ENCODE results near the gene FBXW4. TPM values are rescaled to one million over a fixed set of nuclear protein-coding genes. Genes with fewer than 3 reads are reported as not detected.

FBXW4 gene
- total and polyA plus RNA-seq, 12 donors = 34.4 to 81.7 (median 58.0) TPM

DNA sequence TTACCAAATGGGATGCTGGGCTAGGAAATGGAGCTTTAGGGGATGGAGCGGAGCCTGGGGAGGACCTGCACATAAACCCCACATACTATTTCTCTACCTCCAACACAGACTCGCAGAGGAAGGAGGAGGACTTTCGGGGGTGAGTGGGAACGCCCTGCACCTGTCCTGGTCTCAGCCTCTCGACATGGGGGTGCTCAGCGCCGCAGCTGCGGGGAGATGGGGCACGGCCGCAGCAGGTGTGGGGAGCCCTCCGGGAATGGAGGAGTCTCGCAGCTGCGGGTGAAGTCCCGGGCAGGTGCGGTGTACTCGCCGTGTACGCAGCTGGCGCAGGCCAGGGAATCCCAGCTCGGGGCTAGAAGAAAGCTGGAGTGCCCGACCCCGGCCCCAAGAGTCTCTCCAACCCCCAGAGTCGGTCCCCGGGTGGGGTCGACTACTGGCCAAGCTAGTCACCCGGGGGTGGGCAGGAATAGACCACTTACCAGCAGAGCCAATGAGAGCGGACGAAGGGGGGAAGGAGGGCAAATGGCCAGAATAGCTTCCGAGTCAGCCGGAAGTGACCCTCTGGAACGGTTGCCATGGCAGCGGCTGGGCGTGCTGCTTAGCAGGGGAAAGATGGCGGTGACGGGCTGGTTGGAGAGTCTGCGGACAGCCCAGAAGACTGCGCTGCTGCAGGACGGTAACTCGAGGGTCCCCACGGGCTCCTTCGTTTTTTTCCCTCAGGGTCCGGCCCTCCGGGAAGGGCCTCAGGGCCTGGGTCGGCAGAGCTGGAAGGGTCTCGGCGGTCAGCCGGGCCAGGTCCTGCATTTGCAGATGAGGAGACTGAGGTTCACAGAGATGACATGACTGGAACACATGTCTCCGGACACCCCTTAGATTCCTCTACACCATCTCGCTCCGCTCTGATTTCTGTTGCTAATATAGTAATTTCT lies 107.0 kb downstream of the FBXW4 start, which contains the start of the genes DPCD and POLL:
Gene DPCD (plus strand): TSS at position 597 of the 929 bp plus-strand sequence. CDS start 16 bp downstream, at position 613.
Gene POLL (minus strand): TSS at position 533 of the 929 bp plus-strand sequence. CDS start 897 bp downstream, outside the sequence.
- intact Hi-C loops (cut with DNase I) = no loop called here

DNA sequence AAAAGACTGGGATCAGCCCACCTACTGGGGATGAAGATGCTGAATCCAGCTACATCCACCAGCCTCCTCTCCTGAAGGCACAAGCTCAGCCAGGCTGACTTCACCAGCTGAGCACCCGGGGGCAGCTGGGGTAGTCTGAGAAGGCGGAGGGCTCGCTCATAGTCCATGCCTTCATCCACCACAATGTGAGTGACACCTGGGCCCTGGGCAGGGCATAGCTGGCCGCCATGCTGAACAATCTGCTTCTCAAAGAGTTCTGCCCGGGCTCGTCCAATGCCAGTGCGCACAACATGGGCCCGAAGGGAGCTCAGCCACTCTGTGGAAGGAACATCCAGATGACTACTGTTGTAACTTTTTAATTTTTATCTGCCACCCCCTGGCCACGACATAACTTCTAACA lies 109.1 kb downstream of the FBXW4 start:
- H3K36me3 ChIP-seq (replicated peaks in 1 of 2) = peaks cover 0 to 27% of the 10 kb centered on the region in 2 donors

More for the DNA sequence above, 107.0 kb downstream of the FBXW4 start, which contains the start of the genes DPCD and POLL:
- H3K4me1 ChIP-seq (replicated peaks in 1 of 2) = peaks cover 7 to 20% of the 10 kb centered on the region in 2 donors
- peak; percentile 96 to 99 (median 98) for DNase-seq
- peak within 1 kb of the TSS; percentile 53 to 98 (median 80) for H3K4me3 ChIP-seq
- WGBS, 4 donors = 0 to 1% (median 0%) methylated on average over 9 to 50 of the region's 50 CpGs
- H3K27ac ChIP-seq = peak within 1 kb of the TSS in 4 of 5 donors; percentile 16 to 79 (median 50)
- H3K36me3 ChIP-seq (replicated peaks in 1 of 2) = peaks cover 0 to 15% of the 10 kb centered on the region in 2 donors
- H3K9me3 ChIP-seq (replicated peaks in 1 of 3) = no peaks in the 10 kb centered on the region
- TF ChIP-seq POLR2A (IDR thresholded peaks at IDR 0.05) = no peak
- TF ChIP-seq, protein P1, sequence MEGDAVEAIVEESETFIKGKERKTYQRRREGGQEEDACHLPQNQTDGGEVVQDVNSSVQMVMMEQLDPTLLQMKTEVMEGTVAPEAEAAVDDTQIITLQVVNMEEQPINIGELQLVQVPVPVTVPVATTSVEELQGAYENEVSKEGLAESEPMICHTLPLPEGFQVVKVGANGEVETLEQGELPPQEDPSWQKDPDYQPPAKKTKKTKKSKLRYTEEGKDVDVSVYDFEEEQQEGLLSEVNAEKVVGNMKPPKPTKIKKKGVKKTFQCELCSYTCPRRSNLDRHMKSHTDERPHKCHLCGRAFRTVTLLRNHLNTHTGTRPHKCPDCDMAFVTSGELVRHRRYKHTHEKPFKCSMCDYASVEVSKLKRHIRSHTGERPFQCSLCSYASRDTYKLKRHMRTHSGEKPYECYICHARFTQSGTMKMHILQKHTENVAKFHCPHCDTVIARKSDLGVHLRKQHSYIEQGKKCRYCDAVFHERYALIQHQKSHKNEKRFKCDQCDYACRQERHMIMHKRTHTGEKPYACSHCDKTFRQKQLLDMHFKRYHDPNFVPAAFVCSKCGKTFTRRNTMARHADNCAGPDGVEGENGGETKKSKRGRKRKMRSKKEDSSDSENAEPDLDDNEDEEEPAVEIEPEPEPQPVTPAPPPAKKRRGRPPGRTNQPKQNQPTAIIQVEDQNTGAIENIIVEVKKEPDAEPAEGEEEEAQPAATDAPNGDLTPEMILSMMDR (IDR thresholded peaks at IDR 0.05) = no peak
- no peaks in the 10 kb centered on the region for H3K27me3 ChIP-seq

DNA sequence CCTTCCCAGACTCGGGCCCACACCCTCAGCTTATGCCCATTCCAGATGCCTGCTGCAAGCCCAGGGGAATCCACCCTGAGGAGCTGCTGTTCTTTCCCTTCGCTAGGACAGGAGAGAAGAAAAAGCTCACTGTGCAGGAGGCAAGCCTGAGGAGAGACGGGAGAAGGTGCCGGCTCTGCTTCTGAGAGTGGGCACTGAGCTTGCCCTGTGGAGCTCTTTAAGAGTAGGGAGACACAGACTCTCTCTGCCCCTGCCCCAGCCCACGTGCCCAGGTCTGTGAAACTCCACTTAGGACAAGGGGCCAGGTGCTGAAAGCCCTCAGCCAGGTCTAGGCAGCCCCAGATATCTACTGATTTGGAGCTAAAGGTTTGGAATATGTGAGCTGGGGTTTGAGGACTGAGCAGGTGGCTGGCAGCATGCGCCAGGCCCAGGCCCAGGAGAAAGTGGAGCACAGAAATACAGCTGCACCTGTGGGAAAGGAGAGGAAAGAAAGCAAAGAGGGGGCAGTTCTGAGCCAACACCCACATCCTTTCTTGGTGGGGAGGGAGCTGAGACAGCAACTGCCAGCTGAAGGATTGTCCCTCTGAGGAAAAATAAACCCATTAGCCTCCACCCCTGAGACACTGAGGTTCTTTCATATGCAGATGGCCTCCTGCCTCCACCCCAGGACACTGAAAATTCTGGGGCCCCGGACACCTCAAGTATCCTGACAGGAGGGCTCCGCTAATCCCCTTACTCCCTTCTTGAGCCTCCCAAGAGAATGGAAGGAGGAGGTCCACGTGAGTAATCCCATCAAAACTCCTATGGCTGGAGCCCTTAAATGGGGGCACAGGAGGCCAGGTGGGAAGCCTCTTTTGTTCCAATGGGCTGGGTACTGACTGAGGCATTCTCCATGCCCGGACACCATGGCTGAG lies 114.2 kb downstream of the FBXW4 start:
- intact Hi-C loops (cut with DNase I) = no loop called here
- Histone ChIP-seq H3K36me3 (replicated peaks in 1 of 2) (peaks cover 0 to 51% of the 10 kb centered on the region in 2 donors), H3K4me1 (replicated peaks in 1 of 2) (no peaks in the 10 kb centered on the region), H3K9me3 (replicated peaks in 1 of 3) (no peaks in the 10 kb centered on the region), H3K27me3 (no peaks in the 10 kb centered on the region), H3K27ac (no peak overlapping the region), H3K4me3 (no peak overlapping the region)
- no peak for TF ChIP-seq POLR2A (IDR thresholded peaks at IDR 0.05)
- TF ChIP-seq, protein P1 (IDR thresholded peaks at IDR 0.05) = no peak
- DNase-seq = no peak
- 86 to 96% (median 89%) methylated on average over 9 to 10 of the region's 10 CpGs for whole genome bisulfite sequencing, 4 donors

More for the DNA sequence above, 109.1 kb downstream of the FBXW4 start:
- no peak for DNase-seq
- TF ChIP-seq, protein P1 (IDR thresholded peaks at IDR 0.05) = no peak
- no peak for TF ChIP-seq POLR2A (IDR thresholded peaks at IDR 0.05)
- H3K4me3 ChIP-seq = no peak overlapping the region
- no peak overlapping the region for H3K27ac ChIP-seq
- peaks cover 7 to 20% of the 10 kb centered on the region in 2 donors for H3K4me1 ChIP-seq (replicated peaks in 1 of 2)
- WGBS, 4 donors = 87 to 95% (median 95%) methylated on average over 6 to 9 of the region's 9 CpGs
- no peaks in the 10 kb centered on the region for H3K9me3 ChIP-seq (replicated peaks in 1 of 3)
- H3K27me3 ChIP-seq = no peaks in the 10 kb centered on the region
- intact Hi-C loops (cut with DNase I) = no loop called here
